ENCODE measurements around the gene ATG7. TPM values are rescaled to one million over a fixed set of nuclear protein-coding genes. Genes with fewer than 3 reads are reported as not detected.

ATG7 gene
- total RNA-seq, 2 experiments from 2014 or later = 21.7 to 28.4 TPM

- Histone ChIP-seq H2AFZ (ENCODE audit: low read length) (no peak overlapping the region), H3K4me1 (ENCODE audit: insufficient read depth, low read length, poor library complexity, severe bottlenecking) (no peaks in the 10 kb centered on the region), H3K9me3 (ENCODE audit: low read length) (no peaks in the 10 kb centered on the region), H3K9me2 (ENCODE audit: insufficient read depth, low read length) (no peaks in the 10 kb centered on the region), H4K20me1 (ENCODE audit: insufficient read depth, low read length) (no peaks in the 10 kb centered on the region; the same call in 1 of the 2 replicates), H3K4me3 (ENCODE audit: low read depth, low read length, poor library complexity, severe bottlenecking) (no peak overlapping the region), H3K79me2 (ENCODE audit: insufficient read depth, low read depth, low read length) (no peaks in the 10 kb centered on the region), H3K36me3 (ENCODE audit: insufficient read depth, low read length) (peaks cover 48% of the 10 kb centered on the region), H3K4me2 (ENCODE audit: low read length) (no peak overlapping the region), H3K27ac (ENCODE audit: low read depth, low read length, poor library complexity, severe bottlenecking) (no peak overlapping the region)
- CTCF ChIA-PET (ENCODE audit: unreplicated experiment) = no interaction called here
- intact Hi-C loops (cut with micrococcal nuclease; ENCODE audit: unreplicated experiment) = no loop called here
- TF ChIP-seq EZH2phosphoT487 (IDR thresholded peaks at IDR 0.05; ENCODE audit: borderline replicate concordance, low read depth, low read length) (no peak), CTCF (conservative IDR thresholded peaks at IDR 0.05; ENCODE audit: low read length) (no peak)
- no TSS peak for BruUV-seq (replicated peaks)
- POLR2A ChIA-PET = no interaction called here
- DNase-seq (ENCODE audit: low spot score) = no peak
These were observed 35.7 kb downstream of the ATG7 start for GRCh38 chr3:11307830-11308432.

GRCh38 chr3:11310258-11310657, 38.1 kb downstream of the ATG7 start:
- no TSS peak for BruUV-seq (replicated peaks)
- no peaks in the 10 kb centered on the region for H3K9me2 ChIP-seq (ENCODE audit: insufficient read depth, low read length)
- H3K4me2 ChIP-seq (ENCODE audit: low read length) = no peak overlapping the region
- H3K79me2 ChIP-seq (ENCODE audit: insufficient read depth, low read depth, low read length) = no peaks in the 10 kb centered on the region
- H3K4me1 ChIP-seq (ENCODE audit: insufficient read depth, low read length, poor library complexity, severe bottlenecking) = no peaks in the 10 kb centered on the region
- no peak overlapping the region for H3K27ac ChIP-seq (ENCODE audit: low read depth, low read length, poor library complexity, severe bottlenecking)
- intact Hi-C loops (cut with micrococcal nuclease; ENCODE audit: unreplicated experiment) = no loop called here
- ChIA-PET POLR2A (no interaction called here), CTCF (ENCODE audit: unreplicated experiment) (no interaction called here)
- H3K36me3 ChIP-seq (ENCODE audit: insufficient read depth, low read length) = peaks cover 46% of the 10 kb centered on the region
- H4K20me1 ChIP-seq (ENCODE audit: insufficient read depth, low read length) = no peaks in the 10 kb centered on the region; the same call in 1 of the 2 replicates
- H3K9me3 ChIP-seq (ENCODE audit: low read length) = no peaks in the 10 kb centered on the region
- H3K4me3 ChIP-seq (ENCODE audit: low read depth, low read length, poor library complexity, severe bottlenecking) = no peak overlapping the region
- TF ChIP-seq CTCF (conservative IDR thresholded peaks at IDR 0.05; ENCODE audit: low read length) = no peak
- no peak for TF ChIP-seq EZH2phosphoT487 (IDR thresholded peaks at IDR 0.05; ENCODE audit: borderline replicate concordance, low read depth, low read length)
- no peak overlapping the region for H2AFZ ChIP-seq (ENCODE audit: low read length)
- DNase-seq (ENCODE audit: low spot score) = no peak

GRCh38 chr3:11312166-11312565, 40.0 kb downstream of the ATG7 start:
- Histone ChIP-seq H3K9me2 (ENCODE audit: insufficient read depth, low read length) (no peaks in the 10 kb centered on the region), H3K9me3 (ENCODE audit: low read length) (no peaks in the 10 kb centered on the region), H3K4me3 (ENCODE audit: low read depth, low read length, poor library complexity, severe bottlenecking) (no peak overlapping the region), H4K20me1 (ENCODE audit: insufficient read depth, low read length) (no peaks in the 10 kb centered on the region), H3K79me2 (ENCODE audit: insufficient read depth, low read depth, low read length) (no peaks in the 10 kb centered on the region), H2AFZ (ENCODE audit: low read length) (no peak overlapping the region), H3K4me2 (ENCODE audit: low read length) (no peak overlapping the region), H3K36me3 (ENCODE audit: insufficient read depth, low read length) (peaks cover 57% of the 10 kb centered on the region), H3K4me1 (ENCODE audit: insufficient read depth, low read length, poor library complexity, severe bottlenecking) (no peaks in the 10 kb centered on the region), H3K27ac (ENCODE audit: low read depth, low read length, poor library complexity, severe bottlenecking) (no peak overlapping the region)
- TF ChIP-seq EZH2phosphoT487 (IDR thresholded peaks at IDR 0.05; ENCODE audit: borderline replicate concordance, low read depth, low read length) = no peak
- TF ChIP-seq CTCF (conservative IDR thresholded peaks at IDR 0.05; ENCODE audit: low read length) = no peak
- DNase-seq (ENCODE audit: low spot score) = no peak
- POLR2A ChIA-PET = interaction anchor here (0.6 kb wide), 1 partner anchor 41 kb away, joined by 4 read pairs; no protein-coding TSS in a partner anchor
- BruUV-seq (replicated peaks) = no TSS peak
- CTCF ChIA-PET (ENCODE audit: unreplicated experiment) = no interaction called here
- intact Hi-C loops (cut with micrococcal nuclease; ENCODE audit: unreplicated experiment) = no loop called here

Data from OCI-LY7 (cell line).